Uterus (tissue), 2 donors: ENCODE results near the gene GRID2.

Experiments
- POLR2A ChIP-seq, 2 donors: fragments of 450-650 bp; IDR thresholded peaks; one replicate each; pipeline ENCODE4 v1.6.1; 2016; ENCODE audit warnings: antibody characterized with exemption in 2 of 2, mild to moderate bottlenecking in 1 of 2, moderate library complexity in 1 of 2
- TF ChIP-seq, protein P1 (sequence below), 4 experiments: fragments of 200-600 bp in 2 of 4; fragments of 450-650 bp in 2 of 4; sonication (generic) in 2 of 4; IDR thresholded peaks; one replicate each; pipeline ENCODE4 v1.5.1; 2016 to 2019; ENCODE audit warnings: antibody characterized with exemption in 4 of 4, mild to moderate bottlenecking in 2 of 4, moderate library complexity in 1 of 4

DNA sequence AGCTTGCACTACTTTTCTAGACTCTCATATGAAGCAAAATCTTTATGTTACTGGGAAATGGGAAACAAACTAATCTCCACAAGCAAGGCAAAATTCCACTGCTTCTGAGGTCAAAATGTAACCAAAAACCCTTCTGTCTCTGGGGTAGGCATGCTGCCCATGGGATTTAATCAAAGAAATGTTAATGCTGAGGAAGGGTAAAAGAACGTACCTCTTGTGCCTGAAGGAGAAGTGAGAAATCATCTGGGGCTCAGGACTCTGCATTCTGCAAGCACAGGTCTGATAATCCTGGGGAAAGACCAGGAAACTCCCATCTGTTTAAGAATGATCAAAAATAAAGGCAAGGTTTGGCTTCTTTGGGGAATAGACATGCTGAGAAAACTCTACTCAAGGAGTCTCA, 184.7 kb downstream of the GRID2 start:
- TF ChIP-seq POLR2A (IDR thresholded peaks at IDR 0.05), result no peak
- TF ChIP-seq, protein P1, sequence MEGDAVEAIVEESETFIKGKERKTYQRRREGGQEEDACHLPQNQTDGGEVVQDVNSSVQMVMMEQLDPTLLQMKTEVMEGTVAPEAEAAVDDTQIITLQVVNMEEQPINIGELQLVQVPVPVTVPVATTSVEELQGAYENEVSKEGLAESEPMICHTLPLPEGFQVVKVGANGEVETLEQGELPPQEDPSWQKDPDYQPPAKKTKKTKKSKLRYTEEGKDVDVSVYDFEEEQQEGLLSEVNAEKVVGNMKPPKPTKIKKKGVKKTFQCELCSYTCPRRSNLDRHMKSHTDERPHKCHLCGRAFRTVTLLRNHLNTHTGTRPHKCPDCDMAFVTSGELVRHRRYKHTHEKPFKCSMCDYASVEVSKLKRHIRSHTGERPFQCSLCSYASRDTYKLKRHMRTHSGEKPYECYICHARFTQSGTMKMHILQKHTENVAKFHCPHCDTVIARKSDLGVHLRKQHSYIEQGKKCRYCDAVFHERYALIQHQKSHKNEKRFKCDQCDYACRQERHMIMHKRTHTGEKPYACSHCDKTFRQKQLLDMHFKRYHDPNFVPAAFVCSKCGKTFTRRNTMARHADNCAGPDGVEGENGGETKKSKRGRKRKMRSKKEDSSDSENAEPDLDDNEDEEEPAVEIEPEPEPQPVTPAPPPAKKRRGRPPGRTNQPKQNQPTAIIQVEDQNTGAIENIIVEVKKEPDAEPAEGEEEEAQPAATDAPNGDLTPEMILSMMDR (IDR thresholded peaks at IDR 0.05), result no peak
